K562 (cell line): Measurements from ENCODE around the gene IGFBP7. TPM values are rescaled to one million over a fixed set of nuclear protein-coding genes. Genes with fewer than 3 reads are reported as not detected.

ENCODE experiments used
- CBX3 ChIP-seq, 2 experiments: IDR thresholded peaks; 1 replicate in 1 of 2; 2 replicates in 1 of 2; pipeline ENCODE4 v1.6.1; 2012; ENCODE audit warnings: inconsistent platforms in 2 of 2, low read length in 2 of 2, borderline replicate concordance in 1 of 2, control low read depth in 1 of 2
- CEBPB ChIP-seq: fragments of 450-650 bp; IDR thresholded peaks from 2 replicates; pipeline ENCODE4 v1.6.1; 2016; ENCODE audit warnings: missing genetic modification characterization, missing compliant biosample characterization
- CXXC5 ChIP-seq: fragments of 250-450 bp; sonication (Bioruptor Pico); IDR thresholded peaks from 2 replicates; pipeline ENCODE4 v1.8.0; 2022; ENCODE audit warnings: inconsistent platforms, mild to moderate bottlenecking, moderate library complexity
- DMBX1 ChIP-seq: fragments of 250-450 bp; sonication (Bioruptor Pico); IDR thresholded peaks from 2 replicates; pipeline ENCODE4 v1.8.0; 2022; ENCODE audit warnings: inconsistent platforms, mild to moderate bottlenecking, moderate library complexity, borderline replicate concordance
- FOSL1 ChIP-seq: fragments of 200-800 bp; sonication (Bioruptor generic); conservative IDR thresholded peaks from 2 replicates; pipeline ENCODE4 v1.6.1; 2016; ENCODE audit warnings: missing genetic modification characterization, missing compliant biosample characterization
- KLF6 ChIP-seq: fragments of 250-450 bp; sonication (Bioruptor Pico); IDR thresholded peaks from 2 replicates; pipeline ENCODE4 v1.4.0; 2020; ENCODE audit warnings: mild to moderate bottlenecking, moderate library complexity, borderline replicate concordance
- MYC ChIP-seq, 2 experiments: fragments of 250-450 bp in 1 of 2; sonication (Bioruptor Pico) in 1 of 2; IDR thresholded peaks; 2 replicates each; pipeline versions ENCODE4 v1.5.1 to v1.6.1; 2012 to 2021; ENCODE audit warnings: low read depth in 2 of 2, borderline replicate concordance in 1 of 2, improper control_type of control experiment in 1 of 2, low read length in 1 of 2, mild to moderate bottlenecking in 1 of 2, moderate library complexity in 1 of 2
- PYGO2 ChIP-seq: fragments of 450-650 bp; IDR thresholded peaks from 2 replicates; pipeline ENCODE4 v1.6.1; 2016; ENCODE audit warnings: mild to moderate bottlenecking, missing genetic modification characterization, moderate library complexity, missing compliant biosample characterization
- ZBTB40 ChIP-seq, 2 experiments: fragments of 450-650 bp in 1 of 2; sonication (generic) in 1 of 2; formaldehyde crosslinking in 1 of 2; IDR thresholded peaks; 2 replicates each; pipeline versions ENCODE4 v1.7.1 to v1.9.0; 2016 to 2022; ENCODE audit warnings: inconsistent platforms in 1 of 2, mild to moderate bottlenecking in 1 of 2, missing genetic modification reagents in 1 of 2
- ZNF175 ChIP-seq: fragments of 200-800 bp; sonication (Bioruptor generic); IDR thresholded peaks from 2 replicates; pipeline ENCODE4 v1.6.1; 2016; ENCODE audit warnings: low read depth, mild to moderate bottlenecking, missing genetic modification characterization, missing compliant biosample characterization
- ZNF274 ChIP-seq: IDR thresholded peaks from 2 replicates; pipeline ENCODE4 v1.6.1; 2011; ENCODE audit warnings: low read depth, mild to moderate bottlenecking, low read length, moderate library complexity, borderline replicate concordance
- ZNF384 ChIP-seq: IDR thresholded peaks from 2 replicates; pipeline ENCODE4 v1.6.1; 2012; ENCODE audit warnings: low read depth, low read length, improper control_type of control experiment
- ZNF766 ChIP-seq: fragments of 200-800 bp; sonication (Bioruptor generic); conservative IDR thresholded peaks from 2 replicates; pipeline ENCODE4 v1.6.1; 2016; ENCODE audit warnings: missing genetic modification characterization, missing compliant biosample characterization
- polyA plus RNA-seq, 8 experiments: library from polyadenylated mRNA; depleted of rRNA in 4 of 8; stranded (reverse) in 5 of 8; unstranded in 3 of 8; fragments of >200 nt; fragmentation: Nextera tagmentation in 2 of 8; fragmentation: Illumina TruSeq in 1 of 8; extraction: Ambion mirVana in 2 of 8; extraction: Trizol in 1 of 8; gene quantifications; 2 replicates each; pipeline versions ENCODE4 v1.2.1 to v1.2.3, GENCODE V29; 2011 to 2014; ENCODE audit warnings: inconsistent platforms in 1 of 8, missing spikeins in 1 of 8
- total RNA-seq, 7 experiments: library from RNA; depleted of rRNA in 6 of 7; stranded (reverse); fragments of >200 nt in 6 of 7; fragmentation: Illumina TruSeq in 2 of 7; extraction: Trizol in 2 of 7; gene quantifications; 2 replicates each; pipeline versions ENCODE4 v1.2.1 to v1.2.3, GENCODE V29; 2011 to 2021; ENCODE audit warnings: low replicate concordance in 1 of 7
- TF ChIP-seq, protein P1 (sequence below): fragments of 450-650 bp; formaldehyde crosslinking; IDR thresholded peaks from 2 replicates; pipeline ENCODE4 v1.4.0; 2022; ENCODE audit warnings: mild to moderate bottlenecking, moderate library complexity

The IGFBP7 gene
- total and polyA plus RNA-seq, 9 of the 15 experiments (the other 6 are each of a cell fraction or from before 2014, with no cell fraction given) = 0.27 to 0.49 (median 0.29) TPM; not detected in 6

DNA sequence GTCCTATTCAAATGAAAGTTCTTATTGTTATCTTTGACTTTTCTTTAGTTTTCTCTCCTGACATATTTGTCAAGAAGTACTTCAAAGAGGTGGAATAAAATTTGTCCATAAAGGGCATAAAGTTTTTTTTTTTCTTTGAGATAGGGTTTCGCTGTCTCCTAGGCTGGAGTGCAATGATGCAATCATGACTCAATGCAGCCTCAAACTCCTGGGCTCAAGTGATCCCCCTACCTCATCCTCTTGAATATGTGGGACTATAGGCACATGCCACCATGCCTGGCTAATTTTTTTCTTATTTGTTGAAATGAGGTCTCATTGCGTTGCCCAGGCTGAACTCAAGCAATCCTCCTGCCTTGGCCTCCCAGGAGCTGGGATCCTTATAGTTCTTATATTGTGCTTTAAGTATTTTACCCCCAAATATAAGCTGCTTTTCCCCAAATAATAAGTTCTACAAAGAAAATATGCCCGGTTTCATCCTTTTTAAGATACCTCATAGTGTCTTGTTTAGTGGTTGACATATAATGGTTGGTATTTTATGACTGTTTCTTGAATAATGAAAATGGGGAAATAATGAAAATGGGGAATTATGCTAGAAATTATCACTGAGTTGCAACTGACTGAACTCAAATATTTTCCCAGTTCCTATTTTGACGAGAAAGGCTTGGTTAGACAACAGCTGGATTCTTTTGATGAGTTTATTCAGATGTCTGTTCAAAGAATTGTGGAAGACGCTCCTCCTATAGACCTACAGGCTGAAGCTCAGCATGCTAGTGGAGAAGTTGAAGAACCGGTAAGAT is 119.9 kb downstream of the IGFBP7 start (continued):
- TF ChIP-seq MYC (IDR thresholded peaks at IDR 0.05; ENCODE audit: low read depth, low read length) = peak; percentile 50
- no peak for TF ChIP-seq MYC (CRISPR knock-in tag; IDR thresholded peaks at IDR 0.05; ENCODE audit: borderline replicate concordance, low read depth)
- no peak for TF ChIP-seq PYGO2 (tag)
- peak; percentile 76 for TF ChIP-seq FOSL1
- peak; percentile 55 for TF ChIP-seq ZNF384
- 0 out of 2 replicates have a peak, but pooled peaks have one; percentile 23 for TF ChIP-seq KLF6 (CRISPR knock-in tag)
- peak; percentile 79; the same call in 1 of the 2 replicates for TF ChIP-seq DMBX1
- peak; percentile 74 for TF ChIP-seq ZBTB40 (IDR thresholded peaks at IDR 0.05)
- TF ChIP-seq ZBTB40 (CRISPR knock-in tag; IDR thresholded peaks at IDR 0.05) = no peak
- no peak for TF ChIP-seq CBX3 (IDR thresholded peaks at IDR 0.05; ENCODE audit: borderline replicate concordance in 1 of 2, low read length in 2 of 2)
- TF ChIP-seq ZNF766 (CRISPR knock-in tag) = 0 out of 2 replicates have a peak, but pooled peaks have one; percentile 10
- TF ChIP-seq ZNF175 (CRISPR knock-in tag) = peak; percentile 68
- TF ChIP-seq CXXC5 (CRISPR knock-in tag) = peak; percentile 59
- TF ChIP-seq, protein P1, sequence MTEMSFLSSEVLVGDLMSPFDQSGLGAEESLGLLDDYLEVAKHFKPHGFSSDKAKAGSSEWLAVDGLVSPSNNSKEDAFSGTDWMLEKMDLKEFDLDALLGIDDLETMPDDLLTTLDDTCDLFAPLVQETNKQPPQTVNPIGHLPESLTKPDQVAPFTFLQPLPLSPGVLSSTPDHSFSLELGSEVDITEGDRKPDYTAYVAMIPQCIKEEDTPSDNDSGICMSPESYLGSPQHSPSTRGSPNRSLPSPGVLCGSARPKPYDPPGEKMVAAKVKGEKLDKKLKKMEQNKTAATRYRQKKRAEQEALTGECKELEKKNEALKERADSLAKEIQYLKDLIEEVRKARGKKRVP (CRISPR knock-in tag) = peak; percentile 73
- TF ChIP-seq CEBPB = peak; percentile 64
- no peak for TF ChIP-seq ZNF274
